HG03432 (cell line): ENCODE data around the gene TBC1D3B.
"Not testable (repeated sequence)": the region's sequence is repeated elsewhere in the genome, so short reads cannot be mapped to it uniquely, and the experiment has no call there.

ENCODE experiments used
- ATAC-seq: cut with Tn5 transposase; IDR thresholded peaks from one replicate; pipeline ENCODE4 v1.9.1; 2021; ENCODE audit warnings: mild to moderate bottlenecking, moderate library complexity; ENCODE audit not compliant: unreplicated experiment

Gene TBC1D3B

DNA sequence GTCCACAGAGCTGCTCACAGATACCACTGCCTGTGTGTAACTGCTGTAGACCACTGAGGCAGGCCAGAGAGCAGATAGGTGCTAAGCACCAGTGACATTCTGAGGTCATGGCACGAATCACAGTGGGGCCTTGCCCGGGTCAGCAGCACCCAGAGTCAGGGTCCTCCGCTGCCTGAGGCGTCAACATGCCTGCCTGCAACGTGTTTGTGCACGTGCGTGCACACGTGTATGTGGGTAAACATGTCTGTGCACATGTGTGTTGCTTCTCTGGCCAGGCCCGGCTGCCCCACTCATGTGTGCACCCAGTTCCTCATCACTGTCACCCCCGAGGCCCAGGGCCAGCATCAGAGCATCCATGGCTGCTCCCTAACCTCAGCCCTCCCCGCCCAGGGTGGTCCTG is at the start of gene TBC1D3B:
TBC1D3B (minus strand) TSS at position 101 of the 400 bp plus-strand sequence. CDS start 1,586 bp downstream, outside the sequence.
- not testable (repeated sequence) for ATAC-seq

DNA sequence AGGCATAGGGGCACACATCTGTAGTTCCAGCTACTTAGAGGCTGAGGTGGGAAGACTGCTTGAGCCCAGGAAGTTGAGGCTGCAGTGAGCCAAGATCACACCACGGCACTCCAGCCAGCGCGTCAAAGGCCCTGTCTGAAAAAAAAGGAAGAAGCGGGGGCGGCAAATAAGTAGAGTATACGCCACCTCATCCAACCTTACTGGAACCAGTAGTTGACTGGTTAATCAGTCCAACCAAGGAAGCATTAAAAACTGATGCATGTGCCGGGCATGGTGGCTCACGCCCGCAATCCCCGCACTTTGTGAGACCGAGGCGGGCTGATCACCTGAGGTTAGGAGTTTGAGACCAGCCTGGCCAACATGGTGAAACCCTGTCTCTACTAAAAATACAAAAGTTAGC is 46.5 kb upstream of the TBC1D3B start:
- not testable (repeated sequence) for ATAC-seq

DNA sequence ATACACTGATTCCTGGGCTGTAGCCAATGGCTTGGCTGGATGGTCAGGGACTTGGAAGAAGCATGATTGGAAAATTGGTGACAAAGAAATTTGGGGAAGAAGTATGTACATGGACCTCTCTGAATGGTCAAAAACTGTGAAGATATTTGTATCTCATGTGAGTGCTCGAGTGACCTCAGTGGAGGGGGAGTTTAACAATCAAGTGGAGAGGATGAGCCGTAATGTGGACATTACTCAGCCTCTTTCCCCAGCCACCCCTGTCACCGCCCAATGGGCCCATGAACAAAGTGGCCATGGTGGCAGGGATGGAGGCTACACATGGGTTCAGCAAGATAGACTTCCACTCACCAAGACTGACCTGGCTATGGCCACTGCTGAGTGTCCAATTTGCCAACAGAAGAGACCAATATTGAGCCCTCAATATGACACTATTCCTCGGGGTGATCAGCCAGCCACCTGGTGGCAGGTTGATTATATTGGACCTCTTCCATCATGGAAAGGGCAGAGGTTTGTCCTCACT is 45.2 kb upstream of the TBC1D3B start:
- ATAC-seq, result not testable (repeated sequence)

DNA sequence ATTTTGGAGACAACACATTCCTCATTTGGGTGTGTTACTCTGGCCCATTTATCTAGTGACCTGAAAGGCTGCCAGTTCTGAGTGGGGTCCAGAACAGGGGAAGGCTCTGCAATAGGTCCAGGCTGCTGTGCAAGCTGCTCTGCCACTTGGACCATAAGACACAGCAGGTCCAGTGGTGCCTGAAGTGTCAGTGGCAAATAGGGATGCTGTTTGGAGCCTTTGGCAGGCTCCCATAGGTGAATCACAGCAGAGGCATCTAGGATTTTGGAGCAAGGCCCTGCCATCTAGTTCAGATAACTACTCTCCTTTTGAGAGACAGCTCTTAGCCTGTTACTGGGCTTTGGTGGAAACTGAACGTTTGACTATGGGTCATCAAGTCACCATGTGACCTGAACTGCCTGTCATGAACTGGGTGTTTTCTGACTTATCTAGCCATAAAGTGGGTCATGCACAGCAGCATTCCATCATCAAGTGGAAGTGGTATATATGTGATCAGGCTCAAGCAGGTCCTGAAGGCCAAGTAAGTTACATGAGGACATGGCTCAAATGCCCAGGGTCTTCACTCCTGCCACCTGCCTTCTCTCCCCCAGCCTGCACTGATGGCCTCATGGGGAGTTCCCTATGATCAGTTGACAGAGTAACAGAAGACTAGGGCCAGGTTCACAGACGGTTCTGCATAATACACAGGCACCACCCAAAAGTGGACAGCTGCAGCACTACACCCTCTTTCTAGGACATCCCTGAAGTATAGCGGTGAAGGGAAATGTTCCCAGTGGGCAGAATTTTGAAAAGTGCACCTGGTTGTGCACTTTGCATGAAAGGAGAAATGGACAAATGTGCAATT is 44.5 kb upstream of the TBC1D3B start:
- not testable (repeated sequence) for ATAC-seq

DNA sequence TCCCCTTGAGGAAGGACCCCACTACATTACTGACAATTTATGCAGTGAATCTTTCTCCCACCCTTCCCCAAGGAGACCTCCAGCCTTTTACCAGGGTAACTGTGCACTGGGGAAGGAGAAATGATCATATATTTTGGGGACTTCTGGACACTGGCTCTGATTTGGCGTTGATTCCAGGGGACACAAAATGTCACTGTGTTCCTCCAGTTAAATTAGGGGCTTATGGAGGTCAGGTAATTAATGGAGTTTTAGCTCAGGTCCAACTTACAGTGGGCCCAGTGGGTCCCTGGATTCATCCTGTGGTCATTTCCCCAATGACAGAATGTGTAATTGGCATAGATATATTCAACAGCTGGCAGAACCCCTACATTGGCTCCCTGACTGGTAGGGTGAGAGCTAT is 43.1 kb upstream of the TBC1D3B start:
- not testable (repeated sequence) for ATAC-seq

DNA sequence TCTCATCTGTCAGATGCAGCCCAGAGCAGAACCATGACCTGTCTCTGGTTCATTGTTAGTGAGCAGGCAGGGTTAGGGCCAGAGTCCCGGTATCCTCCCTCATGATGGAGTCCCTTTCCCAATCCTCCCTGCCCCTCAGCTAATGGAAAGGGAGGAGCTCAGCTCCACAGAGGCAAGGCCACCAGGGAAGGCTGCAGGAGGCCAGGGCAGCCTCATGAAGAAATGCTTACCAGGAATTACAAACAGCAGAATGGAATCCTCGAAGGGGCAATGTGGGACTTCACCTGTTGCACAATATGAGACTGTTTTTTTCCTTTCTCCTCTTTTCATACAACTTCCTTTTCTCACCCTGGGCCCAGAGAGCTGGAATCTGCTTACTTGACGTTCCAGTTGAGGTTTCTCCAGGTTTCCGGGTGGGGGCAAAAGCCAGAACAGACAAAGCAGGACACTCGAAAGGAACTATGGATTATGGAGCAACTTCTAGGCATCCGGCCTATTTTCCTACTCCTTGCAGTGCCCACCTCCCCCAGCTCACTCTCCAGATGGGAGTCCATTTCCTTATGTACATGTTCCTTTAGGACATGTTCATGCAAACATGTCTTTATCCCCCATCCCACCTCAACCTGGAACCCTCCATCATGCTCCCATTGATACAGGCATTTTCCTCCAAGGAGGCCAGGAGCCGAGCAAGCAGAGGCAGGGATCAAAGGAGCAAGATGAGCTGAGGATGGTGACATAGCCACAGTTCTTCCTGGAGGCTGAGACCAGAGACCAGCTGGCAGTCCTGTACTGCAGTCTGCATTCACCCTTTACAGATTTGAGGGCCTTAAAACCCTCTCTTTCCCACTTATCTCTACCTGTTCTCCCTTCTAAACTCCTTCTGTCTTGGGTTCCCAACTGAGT is 39.2 kb upstream of the TBC1D3B start:
- not testable (repeated sequence) for ATAC-seq

DNA sequence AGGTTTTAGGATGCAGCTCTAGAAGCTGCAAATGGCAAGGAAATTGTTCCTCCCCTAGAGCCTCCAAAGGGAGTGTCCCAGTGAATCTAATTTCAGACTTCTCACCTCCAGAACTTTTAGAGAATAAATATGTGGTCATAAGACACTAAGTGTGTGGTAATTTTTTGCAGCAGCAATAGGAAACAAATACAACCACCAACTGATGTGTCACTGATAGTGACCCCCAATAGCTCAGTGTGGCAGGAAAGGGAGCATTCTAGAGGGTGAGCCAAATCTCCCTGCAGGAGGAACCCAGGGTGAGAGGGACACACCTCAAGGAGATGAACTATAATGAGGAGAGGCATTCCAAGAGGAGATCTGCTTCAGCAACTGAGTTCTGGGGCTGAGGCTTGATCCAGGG is 38.5 kb upstream of the TBC1D3B start:
- no peak for ATAC-seq

DNA sequence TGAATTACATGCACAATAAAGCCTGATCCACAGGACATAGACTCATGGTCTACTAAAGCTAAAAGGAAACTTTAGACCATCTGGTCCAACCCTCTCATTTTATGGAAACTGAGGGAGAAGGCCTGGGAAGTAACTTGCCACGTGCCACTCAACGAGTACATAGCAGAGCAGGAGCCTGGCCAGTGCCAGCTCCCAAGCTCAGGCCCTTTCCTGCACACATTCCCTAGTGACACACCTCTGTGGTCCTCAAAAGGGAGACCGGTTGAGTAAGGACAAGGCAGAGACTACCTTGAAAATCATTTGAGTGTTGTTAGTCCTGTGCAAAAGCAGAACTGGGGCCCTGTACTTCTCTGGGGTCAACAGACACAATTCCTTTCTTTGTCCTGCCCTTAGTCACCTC is 37.3 kb upstream of the TBC1D3B start:
- ATAC-seq, result no peak

DNA sequence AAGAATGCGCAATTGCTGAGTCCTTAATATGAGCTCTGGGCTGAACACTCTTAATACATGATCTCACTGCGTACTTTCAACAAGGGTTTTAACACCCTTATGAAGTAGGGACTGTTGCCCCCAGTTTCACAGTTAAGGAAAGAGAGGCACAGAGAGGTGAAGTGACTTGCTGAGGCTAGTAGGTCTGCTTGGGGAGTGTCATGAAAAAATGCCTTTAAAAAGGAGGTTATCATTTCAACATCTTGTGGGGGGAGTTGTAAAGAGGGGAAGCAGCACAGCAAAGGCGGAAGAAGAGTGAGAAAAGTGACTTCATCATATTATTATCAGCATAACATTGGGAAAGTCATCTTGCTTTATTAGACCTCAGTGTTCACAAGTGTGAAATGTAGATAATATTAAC is 36.5 kb upstream of the TBC1D3B start:
- no peak for ATAC-seq

DNA sequence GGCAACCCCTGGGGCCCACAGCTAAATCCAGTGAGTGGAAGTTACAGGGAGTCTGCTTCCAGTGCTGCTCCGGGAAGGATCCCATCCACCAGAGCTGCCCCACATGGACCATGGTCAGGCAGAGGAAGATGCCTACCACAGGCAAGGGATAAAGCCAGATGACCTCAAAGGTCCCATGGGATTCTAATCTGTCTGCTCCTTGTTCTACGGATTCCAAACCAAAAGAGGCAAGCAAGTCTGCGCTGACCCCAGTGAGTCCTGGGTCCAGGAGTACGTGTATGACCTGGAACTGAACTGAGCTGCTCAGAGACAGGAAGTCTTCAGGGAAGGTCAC is 35.8 kb upstream of the TBC1D3B start:
- no peak for ATAC-seq

DNA sequence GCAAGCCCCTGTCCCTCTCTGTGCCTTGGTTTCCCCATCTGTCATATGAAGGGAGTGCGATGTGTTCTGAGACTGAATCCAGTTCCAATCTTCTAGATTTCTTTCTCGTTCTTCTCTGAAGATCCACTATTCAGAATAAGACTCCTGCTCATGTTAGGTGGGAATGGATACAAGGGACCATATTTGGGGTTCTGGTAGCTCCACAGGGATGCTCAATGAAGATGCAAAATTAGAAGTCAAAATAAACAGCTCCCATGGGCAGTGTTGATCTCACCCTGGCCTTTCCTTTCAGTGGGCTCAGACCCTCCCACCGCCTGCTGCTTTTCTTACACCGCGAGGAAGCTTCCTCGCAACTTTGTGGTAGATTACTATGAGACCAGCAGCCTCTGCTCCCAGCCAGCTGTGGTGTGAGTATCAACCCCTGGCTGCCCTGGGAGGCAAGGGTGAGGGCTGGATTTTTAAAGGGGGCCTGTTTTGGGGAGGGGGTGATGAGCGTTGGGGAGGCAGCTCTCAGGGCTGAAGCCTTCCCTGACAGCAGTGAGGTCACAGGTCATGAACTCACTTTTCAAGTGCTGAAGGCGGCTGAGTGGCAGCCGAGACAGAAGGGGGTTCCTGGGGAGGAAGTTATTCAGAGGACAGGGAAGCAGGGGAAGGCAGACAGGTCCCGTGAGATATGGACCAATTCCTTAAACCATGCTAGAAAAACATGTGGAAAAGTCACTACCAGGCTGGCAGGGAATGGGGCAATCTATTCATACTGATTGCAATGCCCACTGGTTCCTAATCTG is 35.2 kb upstream of the TBC1D3B start:
- ATAC-seq, result not testable (repeated sequence)

DNA sequence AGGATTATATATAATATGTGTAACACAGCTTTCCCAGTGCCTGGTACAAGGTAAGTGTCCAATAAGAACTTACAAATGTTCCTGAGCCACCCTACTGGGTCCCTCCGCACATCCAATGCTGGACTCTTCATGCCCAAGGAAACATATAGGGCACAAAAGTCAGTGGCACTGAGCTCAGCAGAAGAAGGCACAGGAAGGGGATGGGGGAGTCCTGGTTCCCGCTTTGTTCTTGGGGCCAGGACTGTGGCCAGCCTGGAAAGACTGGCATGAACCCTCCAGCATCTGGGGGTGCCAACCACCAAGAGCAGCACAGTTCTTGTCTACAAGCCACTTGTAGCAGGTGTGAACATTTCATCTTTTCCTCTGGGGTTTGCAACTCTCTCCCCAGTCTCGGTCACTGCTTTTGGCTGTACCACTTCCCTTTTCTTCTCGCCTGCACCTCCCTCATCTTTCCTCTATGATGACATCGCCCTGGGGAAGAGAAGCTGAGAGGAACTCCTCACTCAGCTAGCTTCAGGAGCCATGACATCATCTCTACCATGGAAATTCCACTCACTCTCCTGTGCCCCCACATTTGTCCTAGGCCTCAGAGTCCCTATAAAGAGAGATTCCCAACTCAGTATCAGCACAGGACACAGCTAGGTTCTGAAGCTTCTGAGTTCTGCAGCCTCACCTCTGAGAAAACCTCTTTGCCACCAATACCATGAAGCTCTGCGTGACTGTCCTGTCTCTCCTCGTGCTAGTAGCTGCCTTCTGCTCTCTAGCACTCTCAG is 34.2 kb upstream of the TBC1D3B start, which contains the start of gene CCL4L2:
CCL4L2 (plus strand) TSS at position 625 of the 773 bp plus-strand sequence.
- peak; percentile 71 for ATAC-seq

DNA sequence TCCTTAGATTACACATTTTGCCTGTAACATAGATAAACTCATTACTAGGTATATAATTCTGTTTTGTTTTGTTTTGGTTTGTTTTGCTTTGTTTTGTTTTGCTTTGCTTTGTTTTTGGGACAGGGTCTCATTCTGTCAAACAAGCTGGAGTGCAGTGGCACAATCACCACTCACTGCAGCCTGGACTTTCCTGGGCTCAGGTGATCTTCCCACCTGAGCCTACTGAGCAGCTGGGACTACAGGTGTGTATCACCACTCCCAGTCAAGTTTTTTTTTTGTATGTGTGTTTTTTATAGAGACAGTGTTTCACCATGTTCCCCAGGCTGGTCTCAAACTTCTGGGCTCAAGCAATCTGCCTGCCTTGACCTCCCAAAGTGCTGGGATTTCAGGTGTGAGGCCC is 33.1 kb upstream of the TBC1D3B start:
- ATAC-seq, result no peak

DNA sequence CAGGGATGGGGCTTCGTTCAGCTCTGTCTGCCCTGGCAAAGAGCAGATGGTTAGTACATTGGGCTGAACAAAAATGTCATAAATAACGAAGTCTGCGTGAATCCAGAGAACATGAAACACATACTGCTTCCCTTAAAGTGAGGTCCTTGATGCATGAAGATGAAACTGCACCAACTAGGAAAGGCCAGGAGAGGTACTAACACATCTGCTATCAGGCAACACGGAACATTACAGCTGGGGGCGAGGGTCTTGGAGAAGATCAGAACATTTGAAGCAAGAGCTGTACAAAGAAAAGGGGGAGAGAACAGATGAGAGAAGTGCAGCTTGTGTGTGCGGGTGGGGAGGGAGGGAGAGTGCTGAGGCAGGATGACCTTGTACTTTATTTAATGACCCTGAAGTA is 30.9 kb upstream of the TBC1D3B start:
- ATAC-seq, result not testable (repeated sequence)

DNA sequence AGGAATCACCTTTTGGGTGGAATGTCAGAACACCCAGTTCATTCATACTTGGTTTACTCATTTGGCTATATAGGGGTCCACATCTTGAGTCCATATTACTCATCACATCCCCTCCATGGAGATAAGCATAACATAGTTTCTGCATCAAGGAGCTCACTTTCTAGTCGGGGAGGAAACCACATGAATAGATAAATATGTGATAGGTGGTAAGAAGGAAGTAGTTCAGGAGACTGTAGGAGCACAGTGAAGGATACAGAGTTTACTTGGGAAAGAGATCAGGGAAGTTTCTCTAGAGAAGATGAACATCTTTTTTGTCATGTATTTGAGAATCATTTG is 30.0 kb upstream of the TBC1D3B start:
- not testable (repeated sequence) for ATAC-seq

DNA sequence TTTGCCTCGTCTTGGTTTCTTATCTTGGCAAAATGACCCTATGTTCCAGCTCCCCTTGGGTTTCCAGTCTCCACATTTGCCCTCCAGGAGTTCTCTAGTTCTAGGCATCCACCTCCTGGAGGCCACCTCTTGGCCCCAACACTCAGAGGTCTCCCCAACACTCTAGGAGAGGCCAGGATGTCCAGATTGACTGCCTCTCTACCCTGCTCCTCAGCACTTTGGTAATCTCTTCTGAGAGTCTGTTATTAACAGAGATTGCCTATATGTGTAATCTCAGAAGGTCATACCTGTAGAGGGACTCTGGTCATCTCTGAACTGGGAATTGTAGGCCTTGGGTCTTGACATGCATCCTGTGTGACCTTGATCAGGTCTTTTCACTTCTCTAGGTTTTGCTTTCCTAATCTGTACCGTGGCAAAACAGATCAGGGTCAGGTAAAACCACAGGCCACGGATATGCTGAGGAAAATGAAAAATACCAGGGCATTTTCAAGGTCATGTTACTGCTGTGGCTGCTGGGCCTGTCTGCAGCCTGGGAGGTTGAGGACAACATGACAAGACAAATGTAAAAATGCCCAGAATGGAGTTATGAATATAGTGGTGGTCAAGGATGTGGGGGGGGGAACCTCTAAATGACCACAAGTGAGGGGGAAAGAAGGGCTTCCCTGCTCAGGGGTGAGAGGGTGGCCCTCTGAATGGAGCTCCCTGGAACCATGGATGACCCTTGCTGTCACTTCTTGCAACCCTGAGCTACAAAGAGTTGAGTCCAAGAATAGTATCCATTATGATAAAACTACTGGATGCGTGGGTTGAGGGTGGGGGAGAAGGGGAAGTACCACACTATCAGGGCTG is 29.4 kb upstream of the TBC1D3B start:
- no peak for ATAC-seq

DNA sequence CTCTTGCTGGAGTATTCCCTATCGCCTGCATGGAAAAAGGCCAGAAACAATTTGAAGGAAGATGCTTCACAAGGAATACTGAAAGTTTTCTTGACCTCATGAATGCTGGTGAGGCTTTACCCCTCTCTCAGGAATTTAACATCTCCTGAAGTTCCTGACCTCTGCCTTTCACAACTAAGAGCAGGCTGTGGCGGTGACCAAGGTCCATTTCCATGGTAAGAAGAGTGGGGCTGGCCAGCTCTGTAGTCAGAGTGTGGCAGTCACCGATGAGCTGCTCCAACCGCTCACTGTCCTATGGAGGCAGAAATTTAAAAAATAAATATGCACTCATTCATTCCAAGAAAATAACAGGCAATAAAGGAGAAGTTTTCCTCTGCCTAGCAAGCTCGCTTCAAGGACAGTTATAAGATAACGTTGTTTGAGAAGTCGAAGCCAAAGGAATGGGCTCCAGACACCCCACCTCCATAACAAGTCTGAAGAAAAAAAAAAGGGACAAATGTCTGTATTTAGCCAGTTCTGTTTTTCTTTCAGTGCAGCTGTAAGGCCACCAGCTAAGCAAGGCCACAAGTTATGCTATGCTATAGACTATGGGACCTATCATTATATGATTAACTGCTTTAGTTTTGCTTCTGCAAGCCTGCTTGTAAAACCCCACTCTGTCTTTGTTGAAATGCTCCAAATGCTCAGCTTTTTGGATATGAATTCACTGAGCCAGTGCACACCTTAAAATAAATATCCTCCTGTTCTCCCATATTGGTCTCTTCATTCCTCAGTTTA is 28.5 kb upstream of the TBC1D3B start:
- no peak for ATAC-seq

DNA sequence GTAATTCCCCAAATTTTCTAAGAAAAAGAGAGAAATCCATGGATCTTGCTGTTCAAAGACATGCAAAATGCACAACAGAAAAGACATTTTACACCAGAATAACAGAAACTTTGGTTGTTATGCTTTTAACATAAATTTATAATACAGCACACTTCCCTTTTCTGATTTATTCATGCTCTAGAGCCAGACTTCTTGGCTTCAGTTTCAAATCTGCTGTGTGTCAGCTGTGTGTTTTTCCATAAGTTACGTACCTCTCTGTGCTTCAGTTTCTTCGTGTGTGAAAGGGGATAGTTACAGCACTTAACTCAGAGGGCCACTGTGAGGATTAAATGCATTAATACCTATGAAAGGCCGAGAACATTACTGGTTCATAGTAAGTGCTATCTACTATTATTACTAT is 26.9 kb upstream of the TBC1D3B start:
- no peak for ATAC-seq
